Gastroesophageal sphincter (tissue), 4 donors: ENCODE results near the gene SNX32. TPM values are rescaled to one million over a fixed set of nuclear protein-coding genes. Genes with fewer than 3 reads are reported as not detected.

ENCODE experiments used
- ATAC-seq: fragments of 150-250 bp; one replicate; pipeline ENCODE4 v1.9.1; 2016; ENCODE audit warnings: mild to moderate bottlenecking, moderate library complexity
- H3K27ac ChIP-seq, 4 donors: fragments of 200-600 bp; sonication (generic) in 3 of 4; 1 replicate in 3 of 4; 2 replicates in 1 of 4; pipeline ENCODE4 v1.5.1; 2016 to 2019
- H3K27me3 ChIP-seq: fragments of 200-600 bp; sonication (generic); one replicate; pipeline ENCODE4 v1.5.1; 2019
- H3K36me3 ChIP-seq, 2 donors: fragments of 200-600 bp; sonication (generic); one replicate each; pipeline ENCODE4 v1.5.1; 2019; ENCODE audit warnings: control low read depth in 1 of 2
- H3K4me1 ChIP-seq, 3 donors: fragments of 200-600 bp; sonication (generic); 1 replicate in 2 of 3; 2 replicates in 1 of 3; pipeline ENCODE4 v1.5.1; 2016 to 2019; ENCODE audit warnings: control low read depth in 2 of 3
- H3K4me3 ChIP-seq, 2 donors: fragments of 200-600 bp; sonication (generic); one replicate each; pipeline ENCODE4 v1.5.1; 2019; ENCODE audit warnings: mild to moderate bottlenecking in 1 of 2, moderate library complexity in 1 of 2
- H3K9me3 ChIP-seq, 3 donors: fragments of 200-600 bp; sonication (generic); one replicate each; pipeline ENCODE4 v1.5.1; 2017 to 2019; ENCODE audit warnings: control low read depth in 2 of 3
- EP300 ChIP-seq: sonication (generic); formaldehyde crosslinking; IDR thresholded peaks from one replicate; pipeline ENCODE4 v1.6.1; 2017; ENCODE audit warnings: antibody characterized with exemption, mild to moderate bottlenecking
- POLR2A ChIP-seq, 2 donors: fragments of 450-650 bp; IDR thresholded peaks; one replicate each; pipeline ENCODE4 v1.6.1; 2017; ENCODE audit warnings: antibody characterized with exemption in 2 of 2, mild to moderate bottlenecking in 2 of 2, moderate library complexity in 1 of 2
- POLR2AphosphoS5 ChIP-seq: sonication (generic); formaldehyde crosslinking; IDR thresholded peaks from one replicate; pipeline ENCODE4 v1.6.1; 2017; ENCODE audit warnings: antibody characterized with exemption
- WGBS, 2 donors: methylation state at CpG; one replicate each; pipeline ENCODE4 v1.1.5; 2018; ENCODE audit warnings: low coverage in 1 of 2; 5-methylcytosine and 5-hydroxymethylcytosine counted together
- total RNA-seq, 4 donors: library from RNA; depleted of rRNA; stranded (reverse); fragments of >200 nt; gene quantifications; one replicate each; pipeline ENCODE4 v1.1.0, GENCODE V29; 2016
- TF ChIP-seq, protein P1 (sequence below), 4 experiments: fragments of 200-600 bp in 2 of 4; fragments of 450-650 bp in 2 of 4; sonication (generic) in 1 of 4; IDR thresholded peaks; one replicate each; pipeline ENCODE4 v1.5.1; 2017 to 2019; ENCODE audit warnings: antibody characterized with exemption in 4 of 4, mild to moderate bottlenecking in 2 of 4, moderate library complexity in 2 of 4

The SNX32 gene
- total RNA-seq, 4 donors from 2014 or later, result 0.13 TPM; not detected in 3

DNA sequence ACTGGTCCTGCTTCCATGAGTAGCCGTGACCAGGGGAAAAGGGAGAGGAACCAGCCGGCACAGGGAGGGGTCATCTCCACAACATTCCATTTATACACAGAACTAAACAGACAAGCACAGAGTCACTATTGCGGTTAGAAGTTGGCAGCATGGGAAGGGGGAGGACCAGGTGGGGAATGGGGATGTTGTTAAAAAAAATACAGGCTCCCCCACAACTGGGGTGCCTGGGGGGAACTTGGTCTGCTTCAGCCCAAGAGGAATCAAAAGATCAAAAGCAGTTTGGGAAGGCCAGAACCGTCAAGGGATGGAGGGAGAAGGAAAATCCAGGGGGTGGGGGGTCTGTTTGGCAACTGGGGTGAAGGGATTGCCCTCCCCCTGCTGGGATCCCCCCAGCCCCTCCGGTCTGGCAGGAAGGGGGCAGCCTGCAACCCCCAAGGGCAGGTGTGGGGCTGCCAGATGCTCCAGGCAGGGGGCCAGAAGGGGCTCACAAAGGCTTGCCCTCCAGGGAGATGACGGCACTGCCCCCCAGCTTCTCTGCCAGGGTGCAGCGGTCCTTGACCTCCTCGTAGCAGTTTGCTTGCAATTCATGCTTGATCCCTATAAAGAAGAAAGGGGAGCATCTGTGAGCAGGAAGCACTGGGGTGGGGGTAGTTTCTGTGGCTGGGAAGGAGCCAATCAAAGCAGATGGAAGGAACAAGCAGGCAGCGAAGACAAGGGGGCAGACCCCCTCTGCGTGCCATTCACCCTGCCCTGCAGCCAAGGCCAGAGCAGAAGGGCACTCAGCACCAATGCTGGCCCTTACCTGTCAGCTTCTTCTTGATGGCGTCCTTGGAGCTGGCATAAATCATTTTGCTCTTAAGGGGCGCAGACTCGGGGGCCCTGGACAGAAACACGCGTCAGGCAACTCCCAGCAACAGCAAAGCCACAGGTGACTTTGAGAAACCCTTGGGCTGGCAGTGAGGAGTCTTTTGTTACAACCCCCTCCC, 21.4 kb downstream of the SNX32 start:
- WGBS, 2 donors, result 42 to 55% methylated on average over 3 to 6 of the region's 15 CpGs
- no peak overlapping the region for H3K27ac ChIP-seq
- H3K36me3 ChIP-seq, result peaks cover 0 to 60% of the 10 kb centered on the region in 2 donors
- peaks cover 0 to 10% (median 0%) of the 10 kb centered on the region in 3 donors for H3K9me3 ChIP-seq
- peaks cover 0 to 67% (median 13%) of the 10 kb centered on the region in 3 donors for H3K4me1 ChIP-seq
- TF ChIP-seq EP300 (no peak), POLR2AphosphoS5 (no peak), POLR2A (IDR thresholded peaks at IDR 0.05) (no peak)
- TF ChIP-seq, protein P1, sequence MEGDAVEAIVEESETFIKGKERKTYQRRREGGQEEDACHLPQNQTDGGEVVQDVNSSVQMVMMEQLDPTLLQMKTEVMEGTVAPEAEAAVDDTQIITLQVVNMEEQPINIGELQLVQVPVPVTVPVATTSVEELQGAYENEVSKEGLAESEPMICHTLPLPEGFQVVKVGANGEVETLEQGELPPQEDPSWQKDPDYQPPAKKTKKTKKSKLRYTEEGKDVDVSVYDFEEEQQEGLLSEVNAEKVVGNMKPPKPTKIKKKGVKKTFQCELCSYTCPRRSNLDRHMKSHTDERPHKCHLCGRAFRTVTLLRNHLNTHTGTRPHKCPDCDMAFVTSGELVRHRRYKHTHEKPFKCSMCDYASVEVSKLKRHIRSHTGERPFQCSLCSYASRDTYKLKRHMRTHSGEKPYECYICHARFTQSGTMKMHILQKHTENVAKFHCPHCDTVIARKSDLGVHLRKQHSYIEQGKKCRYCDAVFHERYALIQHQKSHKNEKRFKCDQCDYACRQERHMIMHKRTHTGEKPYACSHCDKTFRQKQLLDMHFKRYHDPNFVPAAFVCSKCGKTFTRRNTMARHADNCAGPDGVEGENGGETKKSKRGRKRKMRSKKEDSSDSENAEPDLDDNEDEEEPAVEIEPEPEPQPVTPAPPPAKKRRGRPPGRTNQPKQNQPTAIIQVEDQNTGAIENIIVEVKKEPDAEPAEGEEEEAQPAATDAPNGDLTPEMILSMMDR (IDR thresholded peaks at IDR 0.05), result no peak
- no peak for ATAC-seq
- no peaks in the 10 kb centered on the region for H3K27me3 ChIP-seq
- no peak overlapping the region for H3K4me3 ChIP-seq

DNA sequence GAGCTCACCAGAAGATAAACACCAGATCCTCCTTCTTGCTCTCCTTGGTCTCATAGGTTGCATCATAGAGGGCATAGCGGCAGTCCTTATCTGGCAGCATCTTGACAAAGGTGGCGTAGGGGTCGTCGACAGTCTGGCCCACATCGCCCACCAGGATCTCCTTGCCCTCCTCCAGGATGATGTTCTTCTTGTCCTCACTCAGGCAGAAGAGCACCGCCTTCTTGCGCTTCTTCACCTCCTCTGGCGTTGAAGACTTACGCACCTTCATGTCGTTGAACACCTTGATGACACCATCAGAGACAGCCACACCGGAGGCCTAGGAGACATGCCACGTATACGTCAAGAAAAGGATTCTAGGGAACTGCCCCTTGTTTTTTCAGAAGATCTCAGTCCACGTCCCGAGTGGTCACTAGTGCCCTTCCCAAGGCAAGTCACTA, 22.2 kb downstream of the SNX32 start:
- Histone ChIP-seq H3K27ac (peak overlapping the region in 2 of 4 donors; percentile 90 to 99), H3K27me3 (no peaks in the 10 kb centered on the region), H3K4me3 (peak overlapping the region in 1 of 2 donors; percentile 95), H3K4me1 (peaks cover 0 to 68% (median 13%) of the 10 kb centered on the region in 3 donors), H3K9me3 (peaks cover 0 to 8% (median 0%) of the 10 kb centered on the region in 3 donors), H3K36me3 (peaks cover 0 to 55% of the 10 kb centered on the region in 2 donors)
- no peak for ATAC-seq
- TF ChIP-seq POLR2A (IDR thresholded peaks at IDR 0.05), result no peak
- TF ChIP-seq, protein P1 (IDR thresholded peaks at IDR 0.05), result no peak
- TF ChIP-seq POLR2AphosphoS5, result no peak
- TF ChIP-seq EP300, result no peak
- 52% methylated on average over 9 of the region's 15 CpGs; no CpG with 5 or more reads in 1 of the 2 donors for WGBS, 2 donors

DNA sequence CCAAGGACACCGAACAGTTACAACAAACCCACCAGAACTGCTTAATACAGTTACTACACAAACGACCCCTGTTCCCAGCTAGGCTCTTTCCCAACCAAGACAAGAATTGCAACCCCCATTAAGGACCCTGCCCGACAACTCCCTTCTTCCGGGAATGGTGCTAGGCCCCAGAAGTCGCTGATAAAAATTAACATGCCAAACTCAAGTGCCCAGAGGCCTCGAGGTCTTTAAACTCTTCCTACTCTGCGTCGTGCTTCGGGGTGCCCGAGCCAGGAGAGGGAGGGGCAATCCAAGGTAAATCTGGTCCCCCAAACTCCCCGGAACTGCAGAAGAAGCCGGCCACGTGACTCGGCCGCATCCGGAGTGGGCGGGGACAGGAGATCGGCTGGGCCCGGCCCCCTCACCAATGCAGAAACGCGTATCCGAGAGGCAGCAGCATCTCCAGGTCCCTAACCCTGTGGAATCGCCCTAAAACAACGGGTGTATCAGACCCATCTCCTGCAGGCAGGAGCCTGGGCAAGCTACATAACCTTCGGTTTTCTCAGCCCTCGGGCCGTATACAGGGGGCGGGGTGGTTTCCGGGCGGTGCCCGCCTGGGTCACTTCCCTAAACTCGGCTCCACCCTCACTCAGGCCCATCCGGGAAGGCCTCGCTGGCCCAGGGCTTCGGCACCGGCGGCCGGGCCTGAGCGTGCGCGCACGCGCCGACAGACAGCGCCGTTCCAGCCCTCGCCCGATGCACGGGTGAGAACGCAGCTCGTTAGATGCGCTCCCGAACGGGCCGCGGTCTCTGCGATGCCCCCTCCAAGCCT, 23.1 kb downstream of the SNX32 start:
- peak overlapping the region; percentile 77 to 99 (median 94) for H3K27ac ChIP-seq
- H3K27me3 ChIP-seq, result no peaks in the 10 kb centered on the region
- H3K4me1 ChIP-seq, result peaks cover 0 to 75% (median 22%) of the 10 kb centered on the region in 3 donors
- ATAC-seq, result peak; percentile 53
- no peaks in the 10 kb centered on the region for H3K9me3 ChIP-seq
- WGBS, 2 donors, result 7% methylated on average over 8 of the region's 57 CpGs; no CpG with 5 or more reads in 1 of the 2 donors
- TF ChIP-seq POLR2A (IDR thresholded peaks at IDR 0.05) (peak; percentile 50 to 59), POLR2AphosphoS5 (peak; percentile 85), EP300 (no peak)
- TF ChIP-seq, protein P1 (IDR thresholded peaks at IDR 0.05), result no peak
- peak overlapping the region; percentile 75 to 95 for H3K4me3 ChIP-seq
- H3K36me3 ChIP-seq, result peaks cover 0 to 48% of the 10 kb centered on the region in 2 donors

DNA sequence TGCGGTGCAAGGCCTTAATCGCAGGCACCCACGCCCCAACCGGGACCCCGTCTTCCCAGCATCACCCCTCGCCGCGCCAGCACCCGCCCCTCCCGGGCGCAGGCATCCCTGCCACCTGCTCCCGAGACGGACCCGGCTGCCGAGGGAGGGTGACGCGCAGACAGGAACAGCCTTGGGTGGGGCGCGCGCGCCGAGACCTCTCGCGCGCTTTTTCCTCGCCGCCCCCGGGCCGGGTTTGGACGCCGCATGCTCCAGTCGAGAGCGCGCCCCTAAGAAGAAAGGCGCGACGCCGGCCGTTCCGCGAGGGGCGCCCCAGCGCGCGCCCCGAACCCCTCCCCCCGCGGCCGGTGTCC, 23.7 kb downstream of the SNX32 start:
- H3K36me3 ChIP-seq, result peaks cover 0 to 48% of the 10 kb centered on the region in 2 donors
- H3K9me3 ChIP-seq, result no peaks in the 10 kb centered on the region
- no CpG with 5 or more reads among the region's 49 CpGs for WGBS, 2 donors
- TF ChIP-seq, protein P1 (IDR thresholded peaks at IDR 0.05), result no peak
- no peak for TF ChIP-seq POLR2AphosphoS5
- TF ChIP-seq EP300, result no peak
- no peak for TF ChIP-seq POLR2A (IDR thresholded peaks at IDR 0.05)
- H3K27ac ChIP-seq, result peak overlapping the region; percentile 77 to 99 (median 94)
- no peak for ATAC-seq
- H3K4me3 ChIP-seq, result peak overlapping the region; percentile 75 to 95
- H3K27me3 ChIP-seq, result no peaks in the 10 kb centered on the region
- peaks cover 0 to 75% (median 27%) of the 10 kb centered on the region in 3 donors for H3K4me1 ChIP-seq
